ENCODE data around the gene OR9Q2. TPM values are rescaled to one million over a fixed set of nuclear protein-coding genes. Genes with fewer than 3 reads are reported as not detected.
"Not testable (repeated sequence)": the region's sequence is repeated elsewhere in the genome, so short reads cannot be mapped to it uniquely, and the experiment has no call there.

Gene OR9Q2
- total RNA-seq, 1 donor from 2014 or later: under 0.01 TPM

GRCh38 chr11:58192229-58192628 is 3.4 kb downstream of the OR9Q2 start:
- Histone ChIP-seq H3K4me3 (ENCODE audit: low read length in 3 of 3) (no peak overlapping the region), H3K4me1 (ENCODE audit: control insufficient read depth in 3 of 3, insufficient read depth in 3 of 3, low read length in 3 of 3) (no peaks in the 10 kb centered on the region), H3K27ac (ENCODE audit: low read depth, low read length) (no peak overlapping the region), H3K9me3 (ENCODE audit: control insufficient read depth in 3 of 3, low read length in 3 of 3) (no peaks in the 10 kb centered on the region), H3K9ac (ENCODE audit: low read depth in 1 of 3, low read length in 3 of 3) (no peak overlapping the region), H3K27me3 (ENCODE audit: control insufficient read depth in 3 of 3, insufficient read depth in 3 of 3, low read length in 3 of 3) (no peaks in the 10 kb centered on the region), H3K36me3 (ENCODE audit: control insufficient read depth in 3 of 3, insufficient read depth in 3 of 3, low read length in 3 of 3) (no peaks in the 10 kb centered on the region)

GRCh38 chr11:58193391-58193790 is 4.5 kb downstream of the OR9Q2 start:
- Histone ChIP-seq H3K27me3 (ENCODE audit: control insufficient read depth in 3 of 3, insufficient read depth in 3 of 3, low read length in 3 of 3) (no peaks in the 10 kb centered on the region), H3K4me1 (ENCODE audit: control insufficient read depth in 3 of 3, insufficient read depth in 3 of 3, low read length in 3 of 3) (no peaks in the 10 kb centered on the region), H3K9me3 (ENCODE audit: control insufficient read depth in 3 of 3, low read length in 3 of 3) (no peaks in the 10 kb centered on the region), H3K9ac (ENCODE audit: low read depth in 1 of 3, low read length in 3 of 3) (no peak overlapping the region), H3K27ac (ENCODE audit: low read depth, low read length) (no peak overlapping the region), H3K4me3 (ENCODE audit: low read length in 3 of 3) (no peak overlapping the region), H3K36me3 (ENCODE audit: control insufficient read depth in 3 of 3, insufficient read depth in 3 of 3, low read length in 3 of 3) (no peaks in the 10 kb centered on the region)

- H3K36me3 ChIP-seq (ENCODE audit: control insufficient read depth in 3 of 3, insufficient read depth in 3 of 3, low read length in 3 of 3): no peaks in the 10 kb centered on the region
- no peaks in the 10 kb centered on the region for H3K27me3 ChIP-seq (ENCODE audit: control insufficient read depth in 3 of 3, insufficient read depth in 3 of 3, low read length in 3 of 3)
- no peaks in the 10 kb centered on the region for H3K4me1 ChIP-seq (ENCODE audit: control insufficient read depth in 3 of 3, insufficient read depth in 3 of 3, low read length in 3 of 3)
- H3K9me3 ChIP-seq (ENCODE audit: control insufficient read depth in 3 of 3, low read length in 3 of 3): no peaks in the 10 kb centered on the region
- no peak overlapping the region for H3K9ac ChIP-seq (ENCODE audit: low read depth in 1 of 3, low read length in 3 of 3)
- no peak overlapping the region for H3K27ac ChIP-seq (ENCODE audit: low read depth, low read length)
- H3K4me3 ChIP-seq (ENCODE audit: low read length in 3 of 3): no peak overlapping the region
These were observed 7.1 kb downstream of the OR9Q2 start for GRCh38 chr11:58195939-58196338.

GRCh38 chr11:58199271-58199670 is 10.4 kb downstream of the OR9Q2 start:
- Histone ChIP-seq H3K27ac (ENCODE audit: low read depth, low read length) (no peak overlapping the region), H3K27me3 (ENCODE audit: control insufficient read depth in 3 of 3, insufficient read depth in 3 of 3, low read length in 3 of 3) (no peaks in the 10 kb centered on the region), H3K9me3 (ENCODE audit: control insufficient read depth in 3 of 3, low read length in 3 of 3) (no peaks in the 10 kb centered on the region), H3K9ac (ENCODE audit: low read depth in 1 of 3, low read length in 3 of 3) (no peak overlapping the region), H3K4me3 (ENCODE audit: low read length in 3 of 3) (no peak overlapping the region), H3K4me1 (ENCODE audit: control insufficient read depth in 3 of 3, insufficient read depth in 3 of 3, low read length in 3 of 3) (no peaks in the 10 kb centered on the region), H3K36me3 (ENCODE audit: control insufficient read depth in 3 of 3, insufficient read depth in 3 of 3, low read length in 3 of 3) (no peaks in the 10 kb centered on the region)

GRCh38 chr11:58204042-58204441 is 15.2 kb downstream of the OR9Q2 start, which contains the start of gene OR1S2:
TSS of gene OR1S2 (minus strand) at chr11:58204142. CDS start at chr11:58204142, 0 bp downstream.
- H3K9ac ChIP-seq (ENCODE audit: low read depth in 1 of 3, low read length in 3 of 3): no peak within 1 kb of the TSS
- H3K27me3 ChIP-seq (ENCODE audit: control insufficient read depth in 3 of 3, insufficient read depth in 3 of 3, low read length in 3 of 3): no peaks in the 10 kb centered on the region
- no peaks in the 10 kb centered on the region for H3K9me3 ChIP-seq (ENCODE audit: control insufficient read depth in 3 of 3, low read length in 3 of 3)
- H3K4me3 ChIP-seq (ENCODE audit: low read length in 3 of 3): no peak within 1 kb of the TSS
- no peak within 1 kb of the TSS for H3K27ac ChIP-seq (ENCODE audit: low read depth, low read length)
- no peaks in the 10 kb centered on the region for H3K36me3 ChIP-seq (ENCODE audit: control insufficient read depth in 3 of 3, insufficient read depth in 3 of 3, low read length in 3 of 3)
- H3K4me1 ChIP-seq (ENCODE audit: control insufficient read depth in 3 of 3, insufficient read depth in 3 of 3, low read length in 3 of 3): no peaks in the 10 kb centered on the region

GRCh38 chr11:58212420-58212819 is 23.6 kb downstream of the OR9Q2 start, which contains the start of gene OR1S1:
TSS of gene OR1S1 (plus strand) at chr11:58212720.
- H3K4me1 ChIP-seq (ENCODE audit: control insufficient read depth in 3 of 3, insufficient read depth in 3 of 3, low read length in 3 of 3); H3K27ac ChIP-seq (ENCODE audit: low read depth, low read length); H3K9ac ChIP-seq (ENCODE audit: low read depth in 1 of 3, low read length in 3 of 3); H3K36me3 ChIP-seq (ENCODE audit: control insufficient read depth in 3 of 3, insufficient read depth in 3 of 3, low read length in 3 of 3); H3K27me3 ChIP-seq (ENCODE audit: control insufficient read depth in 3 of 3, insufficient read depth in 3 of 3, low read length in 3 of 3); H3K9me3 ChIP-seq (ENCODE audit: control insufficient read depth in 3 of 3, low read length in 3 of 3); H3K4me3 ChIP-seq (ENCODE audit: low read length in 3 of 3): not testable (repeated sequence)

GRCh38 chr11:58216476-58216875 is 27.6 kb downstream of the OR9Q2 start:
- Histone ChIP-seq H3K9ac (ENCODE audit: low read depth in 1 of 3, low read length in 3 of 3) (no peak overlapping the region), H3K36me3 (ENCODE audit: control insufficient read depth in 3 of 3, insufficient read depth in 3 of 3, low read length in 3 of 3) (no peaks in the 10 kb centered on the region), H3K4me3 (ENCODE audit: low read length in 3 of 3) (no peak overlapping the region), H3K9me3 (ENCODE audit: control insufficient read depth in 3 of 3, low read length in 3 of 3) (no peaks in the 10 kb centered on the region), H3K27ac (ENCODE audit: low read depth, low read length) (no peak overlapping the region), H3K4me1 (ENCODE audit: control insufficient read depth in 3 of 3, insufficient read depth in 3 of 3, low read length in 3 of 3) (no peaks in the 10 kb centered on the region), H3K27me3 (ENCODE audit: control insufficient read depth in 3 of 3, insufficient read depth in 3 of 3, low read length in 3 of 3) (no peaks in the 10 kb centered on the region)

GRCh38 chr11:58222721-58223120 is 33.9 kb downstream of the OR9Q2 start:
- H3K27me3 ChIP-seq (ENCODE audit: control insufficient read depth in 3 of 3, insufficient read depth in 3 of 3, low read length in 3 of 3): no peaks in the 10 kb centered on the region
- no peaks in the 10 kb centered on the region for H3K9me3 ChIP-seq (ENCODE audit: control insufficient read depth in 3 of 3, low read length in 3 of 3)
- H3K27ac ChIP-seq (ENCODE audit: low read depth, low read length): no peak overlapping the region

GRCh38 chr11:58227956-58228615 is 39.2 kb downstream of the OR9Q2 start:
- Histone ChIP-seq H3K27ac (ENCODE audit: low read depth, low read length) (no peak overlapping the region), H3K27me3 (ENCODE audit: control insufficient read depth in 3 of 3, insufficient read depth in 3 of 3, low read length in 3 of 3) (no peaks in the 10 kb centered on the region), H3K4me3 (ENCODE audit: low read length in 3 of 3) (no peak overlapping the region), H3K9me3 (ENCODE audit: control insufficient read depth in 3 of 3, low read length in 3 of 3) (peaks cover 0 to 3% (median 0%) of the 10 kb centered on the region in 3 donors), H3K9ac (ENCODE audit: low read depth in 1 of 3, low read length in 3 of 3) (no peak overlapping the region), H3K4me1 (ENCODE audit: control insufficient read depth in 3 of 3, insufficient read depth in 3 of 3, low read length in 3 of 3) (no peaks in the 10 kb centered on the region), H3K36me3 (ENCODE audit: control insufficient read depth in 3 of 3, insufficient read depth in 3 of 3, low read length in 3 of 3) (no peaks in the 10 kb centered on the region)

More at GRCh38 chr11:58222721-58223120, 33.9 kb downstream of the OR9Q2 start:
- no peak overlapping the region for H3K4me3 ChIP-seq (ENCODE audit: low read length in 3 of 3)
- H3K36me3 ChIP-seq (ENCODE audit: control insufficient read depth in 3 of 3, insufficient read depth in 3 of 3, low read length in 3 of 3): no peaks in the 10 kb centered on the region
- H3K4me1 ChIP-seq (ENCODE audit: control insufficient read depth in 3 of 3, insufficient read depth in 3 of 3, low read length in 3 of 3): no peaks in the 10 kb centered on the region
- no peak overlapping the region for H3K9ac ChIP-seq (ENCODE audit: low read depth in 1 of 3, low read length in 3 of 3)

Measured in skeletal muscle tissue (tissue), 4 donors.